HG03280 (cell line): Measurements from ENCODE around the gene MIGA2.
A peak's percentile ranks its signal among the peaks of the same experiment; 100 is the strongest.

Experiments used
- ATAC-seq: cut with Tn5 transposase; IDR thresholded peaks from one replicate; pipeline ENCODE4 v1.9.1; 2021; ENCODE audit warnings: mild to moderate bottlenecking, moderate library complexity; ENCODE audit not compliant: unreplicated experiment

Gene MIGA2

GRCh38 chr9:129070696-129071525 is 34.5 kb downstream of the MIGA2 start:
- ATAC-seq: no peak

GRCh38 chr9:129071526-129072126 is 35.2 kb downstream of the MIGA2 start:
- no peak for ATAC-seq

GRCh38 chr9:129072171-129072570 is 35.7 kb downstream of the MIGA2 start:
- no peak for ATAC-seq

- no peak for ATAC-seq
Observed at GRCh38 chr9:129073404-129073803, 37.0 kb downstream of the MIGA2 start.

DNA sequence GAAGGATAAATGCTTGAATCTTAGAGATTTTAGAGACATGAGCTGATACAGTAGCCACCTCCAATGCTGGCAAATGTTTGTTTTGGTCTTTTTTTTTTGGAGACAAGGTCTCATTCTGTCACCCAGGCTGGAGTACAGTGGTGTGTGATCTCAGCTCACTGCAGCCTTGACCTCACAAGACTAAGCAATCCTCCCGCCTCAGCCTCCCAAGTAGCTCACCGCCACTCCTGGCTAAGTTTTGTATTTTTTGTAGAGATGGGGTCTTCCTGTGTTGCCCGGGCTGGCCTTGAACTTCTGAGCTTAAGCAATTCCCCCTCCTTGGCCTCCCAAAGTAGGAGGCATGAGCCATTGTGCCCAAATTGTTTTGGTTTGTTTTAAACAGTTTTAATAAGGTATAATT is 37.7 kb downstream of the MIGA2 start:
- ATAC-seq: no peak

GRCh38 chr9:129075996-129076639 is 39.7 kb downstream of the MIGA2 start:
- no peak for ATAC-seq

DNA sequence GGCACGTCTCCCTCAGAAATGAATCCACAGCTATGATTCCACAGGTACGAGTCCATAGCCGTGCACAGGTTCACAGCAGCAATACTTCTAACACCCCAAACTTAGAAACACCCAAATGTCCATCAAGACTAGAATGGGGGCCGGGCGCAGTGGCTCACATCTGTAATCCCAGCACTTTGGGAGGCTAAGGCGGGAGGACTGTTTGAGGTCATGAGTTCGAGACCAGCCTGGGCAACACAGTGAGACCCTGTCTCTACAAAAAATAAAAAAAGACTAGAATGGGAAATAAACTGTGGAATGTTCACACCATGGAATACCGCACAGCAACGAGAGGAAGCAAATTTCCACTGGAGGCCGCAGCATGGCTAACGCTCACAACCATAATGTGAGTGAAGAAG is 40.2 kb downstream of the MIGA2 start:
- ATAC-seq: no peak

DNA sequence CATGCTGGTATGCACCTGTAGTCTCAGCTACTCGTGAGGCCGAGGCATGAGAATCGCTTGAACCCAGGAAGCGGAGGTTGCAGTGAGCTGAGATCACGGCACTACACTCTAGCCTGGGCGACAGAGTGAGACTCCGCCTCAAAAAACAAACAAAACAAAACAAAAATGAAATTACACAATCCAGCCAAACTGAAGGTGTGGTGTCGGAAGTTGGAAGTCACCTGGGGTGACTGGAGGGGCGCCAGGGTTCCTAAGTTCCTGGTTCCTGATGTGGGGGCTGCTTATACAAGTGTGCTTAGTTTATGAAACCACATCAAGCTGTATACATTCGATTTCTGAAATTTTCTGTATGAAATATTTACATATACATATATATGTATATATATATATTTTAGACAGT is 40.8 kb downstream of the MIGA2 start:
- no peak for ATAC-seq

DNA sequence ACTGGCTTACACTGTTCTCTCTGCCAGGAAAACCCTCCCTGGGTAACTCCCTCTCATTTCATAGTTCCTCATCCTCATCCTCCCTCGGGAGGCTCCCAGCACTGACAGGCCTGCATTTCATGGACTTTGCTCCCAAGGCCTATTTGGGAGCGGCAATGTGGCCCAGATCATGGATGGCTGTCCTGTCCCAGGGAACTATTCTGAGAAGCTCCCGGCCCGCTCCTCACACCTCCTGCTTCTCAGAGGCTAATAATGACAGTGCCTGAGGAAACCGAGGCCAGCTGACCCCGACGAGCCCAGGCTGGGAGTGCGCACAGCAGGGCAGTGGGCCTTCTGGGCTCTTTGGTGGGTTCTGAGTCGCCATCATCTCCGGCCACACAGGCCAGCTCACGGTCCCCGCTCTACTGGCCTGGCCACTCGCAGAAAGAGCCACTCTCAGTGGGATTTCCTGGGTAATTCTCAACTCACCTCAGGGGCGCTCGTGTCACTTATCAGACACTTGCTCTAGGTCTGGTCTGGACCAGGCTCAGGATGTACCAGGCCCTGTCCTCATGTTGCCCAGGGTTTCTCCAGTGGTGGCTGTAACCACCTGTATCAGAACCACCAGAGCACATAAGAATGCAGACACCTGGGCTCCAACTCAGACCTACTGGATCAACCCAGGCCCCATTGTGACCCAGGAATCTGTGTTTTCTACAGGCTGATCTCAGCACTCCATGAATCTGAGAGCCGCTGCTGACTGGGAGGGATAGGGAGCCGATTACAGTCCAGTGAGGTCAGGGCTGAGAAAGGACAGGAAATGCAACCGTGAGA is 42.5 kb downstream of the MIGA2 start:
- no peak for ATAC-seq

DNA sequence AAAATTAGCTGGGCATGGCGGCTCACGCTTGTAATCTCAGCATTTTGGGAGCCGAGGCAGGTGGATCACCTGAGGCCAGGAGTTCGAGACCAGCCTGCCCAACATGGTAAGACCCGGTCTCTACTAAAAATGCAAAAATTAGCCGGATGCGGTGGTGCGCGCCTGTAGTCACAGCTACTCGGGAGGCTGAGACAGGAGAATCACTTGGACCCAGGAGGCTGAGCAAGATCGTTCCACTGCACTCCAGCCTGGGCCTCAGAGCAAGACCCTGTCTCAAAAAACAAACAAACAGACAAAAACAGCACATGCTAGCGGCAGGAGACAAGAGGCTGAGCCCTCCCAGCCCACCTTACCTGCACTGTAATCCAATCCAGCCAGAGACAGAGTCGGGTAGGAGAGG is 43.4 kb downstream of the MIGA2 start:
- ATAC-seq: no peak

DNA sequence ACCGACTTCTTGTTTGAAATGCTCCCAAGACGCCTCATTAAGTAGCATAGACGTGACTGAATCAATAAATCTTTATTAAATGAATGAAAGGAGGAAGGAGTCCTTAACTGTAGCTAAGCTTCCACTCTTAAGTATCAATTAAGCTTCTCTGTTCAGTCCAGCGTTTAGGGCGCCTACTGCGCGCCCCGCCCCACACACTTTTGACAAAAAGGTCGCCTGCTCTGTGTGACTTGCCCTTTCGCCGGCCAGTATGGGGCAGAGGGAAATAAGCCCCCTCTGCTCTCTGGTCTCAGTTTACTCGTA is 43.8 kb downstream of the MIGA2 start:
- no peak for ATAC-seq

DNA sequence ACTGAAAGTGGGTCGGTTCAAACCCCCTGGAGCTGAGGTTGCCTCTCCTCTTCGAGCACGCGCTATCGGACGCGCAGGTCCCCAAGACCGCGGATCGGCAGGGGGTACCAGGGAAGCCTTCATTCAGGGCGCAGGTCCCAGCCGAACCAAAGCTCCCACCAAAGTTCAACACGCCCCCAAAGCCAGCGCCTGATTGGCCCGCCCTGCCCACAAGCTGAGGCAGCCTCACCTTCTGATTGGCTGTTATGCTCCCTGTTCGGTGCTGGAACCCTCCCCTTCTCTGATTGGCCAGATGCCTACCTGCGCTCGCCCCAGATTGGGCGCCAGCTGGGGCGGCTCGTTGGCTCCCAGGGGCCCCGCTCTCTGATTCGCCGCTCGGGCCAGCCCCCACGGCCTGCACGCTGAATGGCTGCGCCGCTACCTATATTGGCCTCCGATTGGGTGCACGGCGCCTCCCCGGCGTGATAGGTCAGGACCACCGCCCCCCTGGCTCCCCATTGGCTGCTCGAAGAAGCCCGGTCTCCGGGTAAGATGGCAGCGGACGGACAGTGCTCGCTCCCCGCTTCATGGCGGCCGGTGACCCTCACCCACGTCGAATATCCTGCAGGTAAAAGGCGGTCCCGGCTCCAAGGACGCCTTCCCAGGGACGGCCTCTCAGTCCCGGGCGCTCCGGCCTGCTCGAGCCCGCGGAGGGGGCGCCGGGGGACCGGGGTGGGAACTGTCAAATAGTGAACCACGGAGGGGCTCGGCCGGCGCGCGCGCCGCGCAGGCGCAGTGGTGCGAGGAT is 44.4 kb downstream of the MIGA2 start, which contains the start of gene DOLPP1:
DOLPP1 (plus strand) TSS at position 511 of the 787 bp plus-strand sequence; CDS start at position 532, 21 bp downstream.
- ATAC-seq: peak; percentile 95

DNA sequence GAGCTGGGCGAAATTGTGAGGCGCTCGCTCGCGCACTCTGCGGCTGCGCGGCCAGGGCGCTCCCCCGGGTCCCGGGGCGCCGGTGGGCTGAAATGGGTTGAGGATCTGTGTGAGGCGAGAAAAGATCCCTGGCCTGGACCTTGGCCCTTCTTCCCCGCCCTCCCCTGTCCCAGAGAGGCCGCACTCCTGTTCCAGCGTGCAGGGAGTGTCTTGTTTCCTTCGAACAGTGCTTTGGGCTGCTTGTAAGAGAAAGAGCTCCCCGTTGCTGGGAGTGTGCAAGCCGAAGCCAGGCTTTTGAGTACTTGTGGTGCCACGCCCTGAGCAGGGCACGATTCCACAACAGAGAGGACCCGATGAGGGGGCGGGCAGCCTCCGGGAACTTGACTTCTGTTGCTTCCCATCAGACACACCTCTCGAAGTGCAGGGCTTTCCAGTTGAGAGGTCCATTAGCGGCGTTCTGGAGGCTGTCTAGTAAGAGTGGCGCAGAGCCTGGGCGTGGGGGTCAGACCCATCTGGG is 45.0 kb downstream of the MIGA2 start:
- ATAC-seq: no peak

GRCh38 chr9:129084087-129084486 is 47.7 kb downstream of the MIGA2 start:
- ATAC-seq: no peak

- no peak for ATAC-seq
Observed at GRCh38 chr9:129089246-129089645, 52.8 kb downstream of the MIGA2 start.

GRCh38 chr9:129093602-129094386 is 57.4 kb downstream of the MIGA2 start:
- no peak for ATAC-seq

GRCh38 chr9:129094387-129095169 is 58.2 kb downstream of the MIGA2 start:
- ATAC-seq: no peak

DNA sequence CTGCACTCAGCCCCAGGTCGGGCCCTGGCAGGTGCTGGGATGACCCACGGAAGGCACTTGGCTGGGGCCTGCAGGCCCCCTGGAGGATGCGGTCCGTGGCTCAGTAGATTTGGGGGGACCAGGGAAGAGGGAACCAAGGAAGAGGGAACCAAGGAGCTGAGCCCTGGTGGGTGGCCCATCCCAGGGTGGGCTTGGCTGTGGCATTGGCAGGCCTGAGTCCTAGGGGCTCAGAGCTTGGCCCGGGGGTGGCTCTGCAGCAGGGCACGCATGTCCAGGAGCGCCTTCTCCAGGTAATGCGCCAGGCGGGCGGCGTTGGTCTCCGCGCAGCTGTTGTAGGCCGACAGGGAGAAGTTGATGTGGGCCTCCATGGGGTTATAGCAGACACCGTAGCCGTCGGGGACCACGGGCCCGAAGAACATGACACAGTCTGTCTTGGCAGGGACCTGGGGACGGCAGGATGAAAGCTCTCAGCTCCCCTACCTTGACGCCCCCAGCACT is 58.8 kb downstream of the MIGA2 start:
- ATAC-seq: no peak

- no peak for ATAC-seq
Observed at GRCh38 chr9:129095908-129096307, 59.5 kb downstream of the MIGA2 start.
